WTC11 (cell line): Measurements from ENCODE around the gene CPHXL2. TPM values are rescaled to one million over a fixed set of nuclear protein-coding genes. Genes with fewer than 3 reads are reported as not detected.

Source experiments
- ATAC-seq: fragments of 200-7000 bp; cut with Tn5 transposase; 2 replicates; pipeline ENCODE4 v1.10.0; 2021; ENCODE audit warnings: mild to moderate bottlenecking, moderate library complexity
- CTCF ChIA-PET: fragments of 300-600 bp; sonication (Branson Sonifier 250); formaldehyde crosslinking; loops from one replicate; lab custom pipeline; 2021; ENCODE audit warnings: antibody characterized with exemption; lab: Charles Lee
- POLR2A ChIA-PET: fragments of 350-600 bp; sonication (Branson Sonifier 250); formaldehyde crosslinking; loops from one replicate; lab custom pipeline; 2021; ENCODE audit warnings: antibody characterized with exemption; lab: Charles Lee
- DNase-seq: peaks from one replicate; pipeline ENCODE4 v3.0.0; 2021; ENCODE audit warnings: low spot score
- H3K27ac Mint-ChIP-seq: 2 replicates; pipeline ENCODE4 v1.8.0; 2021; ENCODE audit warnings: mixed read lengths
- H3K27me3 Mint-ChIP-seq: 2 replicates; pipeline ENCODE4 v1.8.0; 2021; ENCODE audit warnings: low read depth, mild to moderate bottlenecking, moderate library complexity, mixed read lengths
- H3K36me3 Mint-ChIP-seq: 2 replicates; pipeline ENCODE4 v1.8.0; 2021; ENCODE audit warnings: mixed read lengths
- H3K4me1 Mint-ChIP-seq: 2 replicates; pipeline ENCODE4 v1.8.0; 2022; ENCODE audit warnings: mixed read lengths
- H3K4me3 Mint-ChIP-seq: 2 replicates; pipeline ENCODE4 v1.8.0; 2021; ENCODE audit warnings: mild to moderate bottlenecking, moderate library complexity, mixed read lengths
- H3K9me3 Mint-ChIP-seq: 2 replicates; pipeline ENCODE4 v1.8.0; 2021; ENCODE audit warnings: mixed read lengths
- CREM ChIP-seq: sonication (generic); formaldehyde crosslinking; IDR thresholded peaks from 2 replicates; pipeline ENCODE4 v1.8.1; 2022; ENCODE audit warnings: mild to moderate bottlenecking, missing genetic modification reagents, moderate library complexity
- FOXP1 ChIP-seq: sonication (generic); formaldehyde crosslinking; IDR thresholded peaks from 2 replicates; pipeline ENCODE4 v1.8.0; 2022; ENCODE audit warnings: missing genetic modification reagents, mild to moderate bottlenecking, moderate library complexity, borderline replicate concordance
- NFE2L1 ChIP-seq: sonication (generic); formaldehyde crosslinking; IDR thresholded peaks from 2 replicates; pipeline ENCODE4 v1.8.1; 2023; ENCODE audit warnings: missing genetic modification reagents
- PRRX2 ChIP-seq: fragments of 250-450 bp; sonication (Bioruptor Pico); IDR thresholded peaks from 2 replicates; pipeline ENCODE4 v1.8.0; 2021; ENCODE audit warnings: mild to moderate bottlenecking
- RELA ChIP-seq: sonication (generic); formaldehyde crosslinking; IDR thresholded peaks from 2 replicates; pipeline ENCODE4 v1.8.1; 2022; ENCODE audit warnings: missing genetic modification reagents, mild to moderate bottlenecking, borderline replicate concordance
- TP53 ChIP-seq: sonication (generic); formaldehyde crosslinking; IDR thresholded peaks from 2 replicates; pipeline ENCODE4 v1.8.1; 2023; ENCODE audit warnings: mild to moderate bottlenecking, missing genetic modification reagents
- ZNF232 ChIP-seq: sonication (generic); formaldehyde crosslinking; IDR thresholded peaks from 2 replicates; pipeline ENCODE4 v1.8.0; 2022; ENCODE audit warnings: mild to moderate bottlenecking, missing genetic modification reagents
- ZNF317 ChIP-seq: sonication (generic); formaldehyde crosslinking; IDR thresholded peaks from 2 replicates; pipeline ENCODE4 v1.8.1; 2023; ENCODE audit warnings: low read depth, mild to moderate bottlenecking, moderate library complexity, missing genetic modification reagents, borderline replicate concordance
- ZNF416 ChIP-seq: fragments of 250-450 bp; sonication (Bioruptor Pico); IDR thresholded peaks from 2 replicates; pipeline ENCODE4 v1.9.0; 2021; ENCODE audit warnings: mild to moderate bottlenecking, inconsistent platforms
- total RNA-seq: library from RNA; stranded (reverse); gene quantifications from 3 replicates; pipeline ENCODE4 v1.2.3, GENCODE V29; 2021
- TF ChIP-seq, protein P1 (sequence below): sonication (generic); formaldehyde crosslinking; IDR thresholded peaks from 2 replicates; pipeline ENCODE4 v1.8.1; 2023; ENCODE audit warnings: mild to moderate bottlenecking, missing genetic modification reagents
- TF ChIP-seq, protein P2 (sequence below): sonication (generic); formaldehyde crosslinking; IDR thresholded peaks from 2 replicates; pipeline ENCODE4 v1.8.1; 2023; ENCODE audit warnings: mild to moderate bottlenecking, missing genetic modification reagents
- TF ChIP-seq, protein P3 (sequence below): fragments of 250-450 bp; sonication (Bioruptor Pico); IDR thresholded peaks from 2 replicates; pipeline ENCODE4 v1.8.0; 2021; ENCODE audit warnings: mild to moderate bottlenecking
- TF ChIP-seq, protein P4 (sequence below): sonication (generic); formaldehyde crosslinking; IDR thresholded peaks from 2 replicates; pipeline ENCODE4 v1.8.1; 2023; ENCODE audit warnings: mild to moderate bottlenecking, moderate library complexity, missing genetic modification reagents
- TF ChIP-seq, protein P5 (sequence below): sonication (generic); formaldehyde crosslinking; IDR thresholded peaks from 2 replicates; pipeline ENCODE4 v1.8.0; 2022; ENCODE audit warnings: mild to moderate bottlenecking, missing genetic modification reagents

CPHXL2 gene
- total RNA-seq, 1 experiment from 2014 or later: not detected

DNA sequence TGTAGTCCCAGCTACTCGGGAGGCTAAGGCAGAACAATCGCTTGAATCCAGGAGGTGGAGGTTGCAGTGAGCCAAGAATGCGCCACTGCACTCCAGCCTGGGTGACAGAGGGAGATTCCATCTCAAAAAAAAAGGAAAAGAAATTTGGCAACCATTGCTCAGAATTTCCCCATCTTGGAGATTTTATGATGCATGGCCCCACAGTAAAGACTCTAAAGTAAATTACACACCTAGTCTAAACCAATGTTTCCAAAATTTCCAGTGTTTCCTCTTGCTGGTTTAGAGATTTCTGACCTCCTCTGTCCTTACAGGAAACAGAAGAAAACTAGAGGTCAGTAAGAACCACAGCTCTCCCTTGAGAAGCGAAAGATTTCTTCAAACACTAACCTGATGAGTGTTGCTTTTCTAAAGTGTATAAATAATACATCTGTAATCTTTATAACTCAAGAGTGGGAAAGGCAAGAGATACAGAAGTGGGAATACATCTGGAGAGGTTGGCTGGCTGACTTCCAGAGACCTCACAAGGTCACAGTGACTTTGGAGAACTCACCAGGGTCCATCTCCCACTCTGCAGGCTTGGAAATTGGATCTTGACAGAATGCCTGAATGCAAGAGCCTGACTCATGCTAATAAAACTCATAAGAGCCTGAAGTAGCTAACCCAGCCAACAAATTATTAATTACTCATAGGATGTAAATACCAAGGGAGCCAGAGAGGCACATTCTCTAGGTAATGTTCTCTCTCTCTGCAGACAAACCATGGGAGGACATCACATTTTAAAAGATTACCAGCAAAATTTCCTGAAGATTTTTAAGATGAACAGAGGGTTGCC is 62.5 kb downstream of the CPHXL2 start:
- Mint-ChIP-seq H3K27ac (no peak overlapping the region), H3K9me3 (no peaks in the 10 kb centered on the region), H3K36me3 (peaks cover 61% of the 10 kb centered on the region)
- no peak for DNase-seq
- POLR2A ChIA-PET: no interaction called here
- TF ChIP-seq FOXP1 (CRISPR knock-in tag) (no peak), RELA (CRISPR knock-in tag) (no peak), PRRX2 (no peak), NFE2L1 (CRISPR knock-in tag) (no peak), CREM (CRISPR knock-in tag) (no peak), ZNF317 (no peak), TP53 (no peak), ZNF232 (no peak), ZNF416 (CRISPR knock-in tag) (no peak)
- TF ChIP-seq, protein P1, sequence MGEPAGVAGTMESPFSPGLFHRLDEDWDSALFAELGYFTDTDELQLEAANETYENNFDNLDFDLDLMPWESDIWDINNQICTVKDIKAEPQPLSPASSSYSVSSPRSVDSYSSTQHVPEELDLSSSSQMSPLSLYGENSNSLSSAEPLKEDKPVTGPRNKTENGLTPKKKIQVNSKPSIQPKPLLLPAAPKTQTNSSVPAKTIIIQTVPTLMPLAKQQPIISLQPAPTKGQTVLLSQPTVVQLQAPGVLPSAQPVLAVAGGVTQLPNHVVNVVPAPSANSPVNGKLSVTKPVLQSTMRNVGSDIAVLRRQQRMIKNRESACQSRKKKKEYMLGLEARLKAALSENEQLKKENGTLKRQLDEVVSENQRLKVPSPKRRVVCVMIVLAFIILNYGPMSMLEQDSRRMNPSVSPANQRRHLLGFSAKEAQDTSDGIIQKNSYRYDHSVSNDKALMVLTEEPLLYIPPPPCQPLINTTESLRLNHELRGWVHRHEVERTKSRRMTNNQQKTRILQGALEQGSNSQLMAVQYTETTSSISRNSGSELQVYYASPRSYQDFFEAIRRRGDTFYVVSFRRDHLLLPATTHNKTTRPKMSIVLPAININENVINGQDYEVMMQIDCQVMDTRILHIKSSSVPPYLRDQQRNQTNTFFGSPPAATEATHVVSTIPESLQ: no peak
- TF ChIP-seq, protein P2, sequence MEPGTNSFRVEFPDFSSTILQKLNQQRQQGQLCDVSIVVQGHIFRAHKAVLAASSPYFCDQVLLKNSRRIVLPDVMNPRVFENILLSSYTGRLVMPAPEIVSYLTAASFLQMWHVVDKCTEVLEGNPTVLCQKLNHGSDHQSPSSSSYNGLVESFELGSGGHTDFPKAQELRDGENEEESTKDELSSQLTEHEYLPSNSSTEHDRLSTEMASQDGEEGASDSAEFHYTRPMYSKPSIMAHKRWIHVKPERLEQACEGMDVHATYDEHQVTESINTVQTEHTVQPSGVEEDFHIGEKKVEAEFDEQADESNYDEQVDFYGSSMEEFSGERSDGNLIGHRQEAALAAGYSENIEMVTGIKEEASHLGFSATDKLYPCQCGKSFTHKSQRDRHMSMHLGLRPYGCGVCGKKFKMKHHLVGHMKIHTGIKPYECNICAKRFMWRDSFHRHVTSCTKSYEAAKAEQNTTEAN (CRISPR knock-in tag): no peak
- TF ChIP-seq, protein P3, sequence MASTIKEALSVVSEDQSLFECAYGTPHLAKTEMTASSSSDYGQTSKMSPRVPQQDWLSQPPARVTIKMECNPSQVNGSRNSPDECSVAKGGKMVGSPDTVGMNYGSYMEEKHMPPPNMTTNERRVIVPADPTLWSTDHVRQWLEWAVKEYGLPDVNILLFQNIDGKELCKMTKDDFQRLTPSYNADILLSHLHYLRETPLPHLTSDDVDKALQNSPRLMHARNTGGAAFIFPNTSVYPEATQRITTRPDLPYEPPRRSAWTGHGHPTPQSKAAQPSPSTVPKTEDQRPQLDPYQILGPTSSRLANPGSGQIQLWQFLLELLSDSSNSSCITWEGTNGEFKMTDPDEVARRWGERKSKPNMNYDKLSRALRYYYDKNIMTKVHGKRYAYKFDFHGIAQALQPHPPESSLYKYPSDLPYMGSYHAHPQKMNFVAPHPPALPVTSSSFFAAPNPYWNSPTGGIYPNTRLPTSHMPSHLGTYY (CRISPR knock-in tag): no peak
- TF ChIP-seq, protein P4, sequence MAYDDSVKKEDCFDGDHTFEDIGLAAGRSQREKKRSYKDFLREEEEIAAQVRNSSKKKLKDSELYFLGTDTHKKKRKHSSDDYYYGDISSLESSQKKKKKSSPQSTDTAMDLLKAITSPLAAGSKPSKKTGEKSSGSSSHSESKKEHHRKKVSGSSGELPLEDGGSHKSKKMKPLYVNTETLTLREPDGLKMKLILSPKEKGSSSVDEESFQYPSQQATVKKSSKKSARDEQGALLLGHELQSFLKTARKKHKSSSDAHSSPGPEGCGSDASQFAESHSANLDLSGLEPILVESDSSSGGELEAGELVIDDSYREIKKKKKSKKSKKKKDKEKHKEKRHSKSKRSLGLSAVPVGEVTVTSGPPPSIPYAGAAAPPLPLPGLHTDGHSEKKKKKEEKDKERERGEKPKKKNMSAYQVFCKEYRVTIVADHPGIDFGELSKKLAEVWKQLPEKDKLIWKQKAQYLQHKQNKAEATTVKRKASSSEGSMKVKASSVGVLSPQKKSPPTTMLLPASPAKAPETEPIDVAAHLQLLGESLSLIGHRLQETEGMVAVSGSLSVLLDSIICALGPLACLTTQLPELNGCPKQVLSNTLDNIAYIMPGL (CRISPR knock-in tag): no peak
- TF ChIP-seq, protein P5, sequence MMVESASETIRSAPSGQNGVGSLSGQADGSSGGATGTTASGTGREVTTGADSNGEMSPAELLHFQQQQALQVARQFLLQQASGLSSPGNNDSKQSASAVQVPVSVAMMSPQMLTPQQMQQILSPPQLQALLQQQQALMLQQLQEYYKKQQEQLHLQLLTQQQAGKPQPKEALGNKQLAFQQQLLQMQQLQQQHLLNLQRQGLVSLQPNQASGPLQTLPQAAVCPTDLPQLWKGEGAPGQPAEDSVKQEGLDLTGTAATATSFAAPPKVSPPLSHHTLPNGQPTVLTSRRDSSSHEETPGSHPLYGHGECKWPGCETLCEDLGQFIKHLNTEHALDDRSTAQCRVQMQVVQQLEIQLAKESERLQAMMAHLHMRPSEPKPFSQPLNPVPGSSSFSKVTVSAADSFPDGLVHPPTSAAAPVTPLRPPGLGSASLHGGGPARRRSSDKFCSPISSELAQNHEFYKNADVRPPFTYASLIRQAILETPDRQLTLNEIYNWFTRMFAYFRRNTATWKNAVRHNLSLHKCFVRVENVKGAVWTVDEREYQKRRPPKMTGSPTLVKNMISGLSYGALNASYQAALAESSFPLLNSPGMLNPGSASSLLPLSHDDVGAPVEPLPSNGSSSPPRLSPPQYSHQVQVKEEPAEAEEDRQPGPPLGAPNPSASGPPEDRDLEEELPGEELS (CRISPR knock-in tag): no peak
- TF ChIP-seq, all 79 proteins: peak for 0
- H3K4me1 Mint-ChIP-seq: no peaks in the 10 kb centered on the region
- no peak for ATAC-seq
- CTCF ChIA-PET: no interaction called here
- no peak overlapping the region for H3K4me3 Mint-ChIP-seq
- no peaks in the 10 kb centered on the region for H3K27me3 Mint-ChIP-seq

Other genes starting within 250 kb of the CPHXL2 start
- 79.2 to 102 TPM (median 98.0 TPM) in 3 replicates for gene CFDP1, start 243.5 kb downstream of the CPHXL2 start, total RNA-seq
- 45.6 to 53.4 TPM (median 52.0 TPM) in 3 replicates for gene TMEM170A, start 212.3 kb downstream of the CPHXL2 start, total RNA-seq
- gene CHST6, start 181.6 kb downstream of the CPHXL2 start, total RNA-seq: 20.2 to 23.2 TPM (median 23.1 TPM) in 3 replicates
- gene CHST5, start 140.9 kb downstream of the CPHXL2 start, total RNA-seq: 0.71 to 0.89 TPM in 2 of 3 replicates, not detected in the other
- 9.2 to 12.0 TPM (median 10.7 TPM) in 3 replicates for gene TMEM231, start 120.8 kb downstream of the CPHXL2 start, total RNA-seq
- gene GABARAPL2, start 110.6 kb downstream of the CPHXL2 start, total RNA-seq: 60.8 to 63.7 TPM (median 62.7 TPM) in 3 replicates
- gene ADAT1, start 53.7 kb downstream of the CPHXL2 start, total RNA-seq: 45.3 to 48.1 TPM (median 46.0 TPM) in 3 replicates
- gene KARS1, start 29.3 kb downstream of the CPHXL2 start, total RNA-seq: 163 to 199 TPM (median 169 TPM) in 3 replicates
- 14.7 to 15.2 TPM (median 14.7 TPM) in 3 replicates for gene TERF2IP, start 29.2 kb downstream of the CPHXL2 start, total RNA-seq
- gene DUXB, start 24.5 kb upstream of the CPHXL2 start, total RNA-seq: not detected in 3 replicates
- not detected in 3 replicates for gene CPHXL, start 49.5 kb upstream of the CPHXL2 start, total RNA-seq